Mucosa of descending colon (tissue), 3 donors: Measurements from ENCODE around the gene GRK5. TPM values are rescaled to one million over a fixed set of nuclear protein-coding genes. Genes with fewer than 3 reads are reported as not detected.

ENCODE experiments used
- ATAC-seq: fragments of 200-7000 bp; cut with Tn5 transposase; one replicate; pipeline ENCODE4 v1.9.1; 2020; ENCODE audit warnings: mild to moderate bottlenecking, moderate library complexity
- DNase-seq, 3 donors: peaks; one replicate each; pipeline ENCODE4 v3.0.0-alpha.2; 2020
- H3K36me3 ChIP-seq: fragments of 200-600 bp; one replicate; pipeline ENCODE4 v1.8.0; 2021; ENCODE audit warnings: low read depth, mild to moderate bottlenecking
- H3K4me1 ChIP-seq: fragments of 200-600 bp; one replicate; pipeline ENCODE4 v1.8.0; 2021; ENCODE audit warnings: low read depth, mild to moderate bottlenecking
- H3K4me3 ChIP-seq: fragments of 200-600 bp; one replicate; pipeline ENCODE4 v1.8.0; 2021; ENCODE audit warnings: mild to moderate bottlenecking
- H3K9me3 ChIP-seq: fragments of 200-600 bp; one replicate; pipeline ENCODE4 v1.8.0; 2021; ENCODE audit warnings: mild to moderate bottlenecking
- CTCF ChIP-seq: fragments of 200-600 bp; IDR thresholded peaks from one replicate; pipeline ENCODE4 v1.8.0; 2022; ENCODE audit warnings: antibody characterized with exemption, mild to moderate bottlenecking
- intact Hi-C, 2 donors: fragments of 100-400 bp; cut with DNase I in 1 of 2; cut with micrococcal nuclease in 1 of 2; formaldehyde crosslinking; loops; one replicate each; pipeline versions ENCODE4 v1.11.0 to v1.11.1; 2022; cut with DNase I, micrococcal nuclease
- total RNA-seq, 3 donors: library from RNA; stranded (reverse); fragmentation: NEBNext Ultra II Directional in 2 of 3; extraction: Animal tissue kit (Norgen Biotek cat#: 25700) in 2 of 3; gene quantifications; one replicate each; pipeline versions ENCODE4 v1.2.1 to v1.2.4, GENCODE V29; 2021 to 2023
- donor health status: DM: no; HTN: no; CAD: no; lungs with moderate emphysema.
- donor health status: DM: no; HTN: no; CAD: no.
- donor health status: DM: no; HTN: yes; CAD: no.

GRK5 gene
- total RNA-seq, 3 donors from 2014 or later, result 6.6 to 27.1 (median 8.3) TPM

DNA sequence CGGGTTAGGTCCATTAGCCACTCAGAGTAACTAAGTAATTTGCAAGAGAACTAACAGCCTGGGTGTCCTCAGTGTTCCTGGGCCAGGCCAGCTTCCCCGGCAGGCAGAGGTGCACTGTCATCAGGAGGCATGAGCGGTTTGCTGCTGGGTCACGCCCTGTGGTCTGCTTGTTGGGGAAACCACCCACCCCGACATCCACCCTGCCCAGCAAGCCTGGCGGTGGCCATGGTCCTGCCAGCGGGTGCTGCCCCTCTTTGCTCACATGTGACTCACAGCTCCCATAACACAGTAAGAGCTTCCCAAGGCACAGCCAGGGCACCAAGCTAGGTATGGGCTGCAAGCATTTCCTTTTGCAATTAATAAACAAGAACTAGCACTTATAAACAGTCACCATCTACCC, 259.3 kb downstream of the GRK5 start:
- no peak for TF ChIP-seq CTCF
- peak; percentile 25 for ATAC-seq
- DNase-seq, result no peak
- intact Hi-C loops, result no loop called here
- H3K4me3 ChIP-seq, result no peak overlapping the region
- H3K36me3 ChIP-seq, result no peaks in the 10 kb centered on the region
- no peaks in the 10 kb centered on the region for H3K9me3 ChIP-seq
- H3K4me1 ChIP-seq, result no peaks in the 10 kb centered on the region

GRCh38 chr10:119468542-119469324, 261.4 kb downstream of the GRK5 start:
- Histone ChIP-seq H3K36me3 (no peaks in the 10 kb centered on the region), H3K9me3 (no peaks in the 10 kb centered on the region), H3K4me3 (no peak overlapping the region), H3K4me1 (no peaks in the 10 kb centered on the region)
- ATAC-seq (no peak), DNase-seq (no peak)
- intact Hi-C loops, result no loop called here
- no peak for TF ChIP-seq CTCF

DNA sequence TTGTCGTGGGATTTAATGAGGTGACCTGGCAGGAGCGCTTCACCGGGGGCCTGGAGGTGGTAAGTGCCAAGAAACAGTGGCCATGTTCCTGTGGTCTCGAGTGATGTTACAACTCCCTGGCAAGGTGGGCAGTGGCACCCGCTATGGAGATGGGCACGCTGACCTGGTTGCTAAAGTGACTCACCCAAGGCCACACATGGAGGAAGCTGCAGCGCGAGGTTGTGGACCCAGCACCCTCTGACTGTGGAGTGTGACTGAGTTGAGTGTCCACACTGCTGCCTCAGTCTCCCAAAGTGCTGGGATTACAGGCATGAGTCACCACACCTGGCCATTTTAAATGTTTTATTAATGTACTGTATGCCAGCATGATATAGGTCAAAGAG, 261.9 kb downstream of the GRK5 start:
- ATAC-seq, result no peak
- Histone ChIP-seq H3K36me3 (no peaks in the 10 kb centered on the region), H3K4me1 (no peaks in the 10 kb centered on the region), H3K9me3 (no peaks in the 10 kb centered on the region), H3K4me3 (no peak overlapping the region)
- intact Hi-C loops, result no loop called here
- TF ChIP-seq CTCF, result no peak
- no peak for DNase-seq

DNA sequence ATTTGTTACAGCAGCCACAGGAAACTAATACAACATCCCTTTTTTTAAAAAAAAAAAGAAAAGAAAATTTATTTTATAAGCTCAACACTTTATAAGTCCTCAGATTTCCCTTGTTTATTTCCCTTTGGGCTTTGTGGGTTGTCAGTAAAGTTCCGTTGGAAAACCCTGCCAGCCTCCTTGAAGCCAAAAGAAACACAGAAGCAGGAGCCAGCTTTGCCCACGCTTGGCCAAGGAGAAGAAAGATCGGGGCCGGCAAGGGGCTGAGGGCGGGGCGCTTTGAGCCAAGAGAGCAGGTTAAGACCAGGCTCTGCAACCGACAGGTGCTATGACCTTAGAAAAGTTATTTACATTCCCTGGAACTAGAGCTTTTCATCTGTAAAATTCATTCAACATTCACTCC, 262.5 kb downstream of the GRK5 start:
- DNase-seq (no peak), ATAC-seq (no peak)
- no peaks in the 10 kb centered on the region for H3K36me3 ChIP-seq
- H3K9me3 ChIP-seq, result no peaks in the 10 kb centered on the region
- H3K4me3 ChIP-seq, result no peak overlapping the region
- intact Hi-C loops, result no loop called here
- H3K4me1 ChIP-seq, result no peaks in the 10 kb centered on the region
- TF ChIP-seq CTCF, result no peak

- H3K9me3 ChIP-seq, result no peaks in the 10 kb centered on the region
- no peaks in the 10 kb centered on the region for H3K36me3 ChIP-seq
- no peak for DNase-seq
- no peak for TF ChIP-seq CTCF
- no peaks in the 10 kb centered on the region for H3K4me1 ChIP-seq
- intact Hi-C loops, result no loop called here
- H3K4me3 ChIP-seq, result no peak overlapping the region
- no peak for ATAC-seq
These were observed 263.7 kb downstream of the GRK5 start for GRCh38 chr10:119470920-119471702.
